Activated CD4-positive, alpha-beta T cell treated with anti-CD3 and anti-CD28 coated beads, Interleukin-2, amount 10 ng/mL, durations not matched to agents 7 days and 5 days (primary cell): ENCODE data around the gene EXOC6B. TPM values are rescaled to one million over a fixed set of nuclear protein-coding genes. Genes with fewer than 3 reads are reported as not detected.

Source experiments
- total RNA-seq, 2 experiments: library from RNA; stranded (reverse); gene quantifications; one replicate each; pipeline ENCODE4 v1.2.3, GENCODE V29; 2021

EXOC6B gene
- total RNA-seq, 2 experiments from 2014 or later, result 14.8 to 16.4 TPM

Other genes starting within 250 kb of the EXOC6B start
- under 1 TPM; 0.12 to 0.44 TPM for gene SPR, start 61.4 kb upstream of the EXOC6B start, total RNA-seq
- gene EMX1, start 91.5 kb upstream of the EXOC6B start, total RNA-seq, result not detected
- gene SFXN5, start 245.7 kb upstream of the EXOC6B start, total RNA-seq, result 1 to 10 TPM; 7.0 to 10.0 TPM